Measurements from ENCODE around the gene PGM1.

PGM1 gene

GRCh38 chr1:63635681-63636080, 42.5 kb downstream of the PGM1 start:
- DNase-seq, result no peak

- no peak for DNase-seq
These were observed 43.2 kb downstream of the PGM1 start for GRCh38 chr1:63636192-63637105.

GRCh38 chr1:63638471-63638870, 45.3 kb downstream of the PGM1 start:
- DNase-seq, result no peak

GRCh38 chr1:63638875-63639274, 45.7 kb downstream of the PGM1 start:
- DNase-seq, result no peak

DNA sequence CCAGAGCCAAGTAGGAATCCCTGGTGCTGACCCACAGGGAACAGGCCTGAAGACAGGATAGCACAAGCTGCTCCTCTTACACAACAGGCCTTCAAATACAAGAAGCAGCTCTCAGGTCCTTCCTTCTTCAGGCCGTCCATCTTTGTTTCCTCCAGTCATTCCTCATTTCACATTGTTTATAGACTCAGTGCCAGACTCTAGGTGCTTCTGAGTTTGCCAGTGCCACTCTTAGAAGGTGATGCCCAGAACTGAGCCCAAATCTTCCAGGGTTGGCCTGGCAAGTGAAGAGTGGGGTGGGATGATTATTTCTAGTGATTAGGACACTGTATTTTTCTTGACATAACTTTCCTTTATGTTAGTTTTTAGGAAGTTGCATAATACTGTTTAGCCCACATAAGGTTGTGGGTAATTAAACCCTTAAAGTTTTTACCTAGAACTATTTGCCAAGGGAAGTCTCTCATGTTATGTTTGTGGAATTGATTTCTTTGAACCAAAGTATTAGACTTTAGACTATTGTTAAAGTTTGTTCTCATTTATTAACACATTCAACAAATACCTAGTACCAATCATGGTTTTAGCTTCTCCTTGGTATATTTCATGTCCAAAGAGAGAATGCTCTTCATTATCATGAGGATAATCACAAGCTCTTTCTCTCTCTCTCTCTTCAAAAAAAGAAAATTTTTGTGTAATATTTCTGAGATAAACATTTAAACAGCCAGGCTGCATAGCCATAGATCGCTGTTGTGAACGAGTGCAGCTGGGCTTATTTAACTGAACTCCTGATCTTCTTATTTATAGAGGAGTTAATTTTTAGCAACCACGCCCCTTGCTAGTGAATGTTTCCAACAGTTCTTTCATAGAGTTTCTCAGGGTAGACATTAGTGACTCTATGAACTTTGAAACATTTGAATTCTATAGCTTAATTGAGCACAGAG, 47.7 kb downstream of the PGM1 start:
- no peak for DNase-seq

DNA sequence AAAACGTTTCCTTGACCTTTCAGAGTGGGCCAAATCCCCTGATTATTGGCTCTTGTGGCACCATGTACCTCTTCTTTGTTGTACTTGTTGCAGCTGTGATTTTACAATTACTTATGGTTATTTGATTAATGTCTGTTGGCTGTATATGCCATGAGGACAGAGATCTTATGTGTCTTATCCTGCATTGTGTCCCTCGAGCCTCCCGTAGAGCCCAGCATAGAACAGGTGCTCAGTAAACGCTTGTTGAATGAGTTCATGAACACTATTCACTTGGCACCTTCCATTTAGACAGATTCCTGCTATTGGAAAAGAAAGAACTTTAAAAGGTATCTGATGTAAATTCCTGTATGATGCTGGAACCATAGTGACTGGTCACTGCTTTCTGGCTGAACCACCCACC, 48.4 kb downstream of the PGM1 start:
- no peak for DNase-seq

- no peak for DNase-seq
These were observed 49.7 kb downstream of the PGM1 start for GRCh38 chr1:63642901-63643300.

- DNase-seq, result no peak
These were observed 50.3 kb downstream of the PGM1 start for GRCh38 chr1:63643517-63643916.

GRCh38 chr1:63643926-63644325, 50.7 kb downstream of the PGM1 start:
- no peak for DNase-seq

DNA sequence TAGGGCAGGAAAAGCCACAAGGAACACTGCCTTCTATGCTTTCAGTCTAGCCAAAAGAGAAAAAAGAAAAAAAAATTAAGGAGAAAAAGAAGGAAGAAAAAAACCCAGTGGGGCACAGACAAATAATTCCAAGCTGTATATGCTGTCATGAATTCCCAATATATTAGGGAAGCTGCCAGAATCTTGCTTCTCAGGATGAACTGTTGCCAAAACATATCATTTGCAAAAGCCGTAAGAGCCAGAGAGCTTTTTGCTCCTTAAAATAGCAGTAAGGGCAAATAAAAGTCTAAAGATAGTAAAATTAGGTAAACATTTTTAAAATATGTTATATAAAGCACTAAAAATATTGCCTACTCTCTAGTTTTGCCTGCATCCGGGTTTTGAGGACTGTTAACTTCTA, 52.1 kb downstream of the PGM1 start:
- no peak for DNase-seq

- DNase-seq, result no peak
These were observed 55.5 kb downstream of the PGM1 start for GRCh38 chr1:63648689-63649088.

DNA sequence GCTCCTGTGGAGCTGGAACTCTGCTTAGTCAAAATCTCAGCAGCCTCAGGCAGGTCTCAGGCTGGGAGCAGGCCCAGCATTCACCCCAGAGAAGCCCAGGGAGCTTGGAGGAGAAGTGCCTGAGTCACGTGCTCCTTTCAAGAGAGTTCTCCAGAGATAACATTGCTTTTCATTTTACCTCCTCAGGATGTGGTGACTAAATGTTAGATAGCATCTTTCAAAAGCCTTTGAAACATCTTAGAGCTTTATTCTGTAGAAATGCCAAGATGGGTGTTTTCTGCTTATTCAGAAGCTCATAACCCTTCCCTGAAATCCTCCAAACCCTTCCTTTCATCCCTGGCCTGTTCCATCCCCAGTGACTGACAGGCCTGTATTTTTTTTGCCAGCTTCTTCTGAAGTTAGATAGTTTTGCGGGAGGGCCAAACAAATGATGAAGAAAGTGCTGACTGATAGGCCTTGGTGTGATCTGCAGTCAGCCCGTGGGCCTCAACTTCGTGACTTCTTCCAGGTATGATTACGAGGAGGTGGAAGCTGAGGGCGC, 58.0 kb downstream of the PGM1 start:
- no peak for DNase-seq

GRCh38 chr1:63653976-63654375, 60.8 kb downstream of the PGM1 start:
- no peak for DNase-seq

DNA sequence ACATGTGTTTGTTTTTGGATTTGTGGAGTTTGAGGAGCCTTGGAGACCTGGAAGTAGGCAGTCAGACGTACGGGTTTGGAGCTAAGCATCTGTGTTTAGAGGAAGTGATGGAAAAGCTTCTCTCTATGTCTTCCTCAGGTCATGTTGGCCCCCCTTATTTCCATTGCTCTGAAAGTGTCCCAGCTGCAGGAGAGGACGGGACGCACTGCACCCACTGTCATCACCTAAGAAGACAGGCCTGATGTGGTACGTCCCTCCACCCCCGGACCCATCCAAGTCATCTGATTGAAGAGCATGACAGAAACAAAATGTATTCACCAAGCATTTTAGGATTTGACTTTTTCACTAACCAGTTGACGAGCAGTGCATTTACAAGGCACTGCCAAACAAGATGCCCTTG, 66.2 kb downstream of the PGM1 start:
- DNase-seq, result no peak

- no peak for DNase-seq
These were observed 69.0 kb downstream of the PGM1 start for GRCh38 chr1:63662056-63662836.

GRCh38 chr1:63662841-63663240, 69.6 kb downstream of the PGM1 start:
- no peak for DNase-seq

DNA sequence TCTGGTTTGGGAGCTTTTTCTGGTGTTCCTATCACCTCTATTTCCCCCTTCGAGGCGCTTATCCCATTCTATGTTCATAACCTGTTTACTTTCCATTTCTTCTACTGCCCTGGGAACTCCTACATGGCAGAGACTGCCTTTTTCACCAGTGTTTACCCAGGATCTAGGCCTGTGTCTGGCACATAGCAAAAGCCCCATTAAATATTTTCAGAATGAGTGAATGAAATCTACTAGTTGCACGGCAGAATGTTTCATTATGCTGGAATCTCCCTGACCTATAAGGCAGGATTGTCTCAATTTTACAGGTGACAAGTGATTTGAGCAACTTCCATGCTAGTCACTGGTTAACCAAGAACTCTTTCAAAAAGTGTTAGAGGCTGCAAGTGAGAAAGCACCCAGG, 70.1 kb downstream of the PGM1 start:
- DNase-seq, result no peak

DNA sequence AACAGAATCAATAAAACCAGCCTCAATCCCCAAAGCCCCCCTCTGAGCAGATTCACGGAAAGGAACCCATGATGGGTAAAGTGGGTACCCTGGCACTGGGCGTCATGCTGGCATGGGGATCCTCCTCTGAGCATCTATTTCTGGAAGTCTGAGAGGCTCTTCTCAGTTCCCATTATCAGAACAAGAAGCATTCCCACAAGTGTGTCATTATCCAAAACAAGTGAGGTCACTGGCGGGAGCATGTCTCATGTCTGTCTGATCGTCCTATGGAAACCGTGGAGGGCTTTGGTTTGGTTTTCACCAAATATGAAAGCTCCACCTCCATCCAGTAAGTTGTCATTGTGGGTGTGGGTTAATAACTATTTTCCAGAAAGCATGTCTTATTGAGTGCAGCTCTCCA, 70.7 kb downstream of the PGM1 start:
- no peak for DNase-seq

GRCh38 chr1:63664742-63665141, 71.5 kb downstream of the PGM1 start:
- no peak for DNase-seq

GRCh38 chr1:63665410-63665809, 72.2 kb downstream of the PGM1 start:
- DNase-seq, result no peak

DNA sequence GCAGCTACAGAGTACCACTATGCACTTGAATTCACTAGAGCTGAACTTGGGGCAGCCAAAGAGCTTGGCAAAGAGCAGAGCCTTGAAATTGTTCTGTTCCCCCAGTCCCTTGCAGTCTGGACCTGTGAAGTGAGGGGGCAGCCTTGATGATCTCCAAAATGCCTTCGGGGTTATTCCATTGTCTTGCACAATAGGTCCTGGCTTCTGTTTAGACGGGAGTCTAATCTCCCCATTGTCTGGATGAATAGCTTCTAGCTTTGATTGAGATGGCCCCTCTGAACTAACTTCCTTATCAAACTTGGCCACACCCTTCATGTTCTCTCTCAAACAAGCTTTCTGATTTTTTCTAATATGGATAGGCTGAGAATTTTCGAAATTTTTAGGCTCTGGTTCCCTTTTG, 72.6 kb downstream of the PGM1 start:
- DNase-seq, result no peak

GRCh38 chr1:63668298-63668697, 75.1 kb downstream of the PGM1 start:
- no peak for DNase-seq
